Nephron (organoid): ENCODE data around the gene SULT4A1.

Source experiments
- H3K27ac Mint-ChIP-seq, 3 experiments: 2 replicates each; pipeline ENCODE4 v1.8.0; 2020; ENCODE audit warnings: mixed read lengths in 3 of 3, mild to moderate bottlenecking in 2 of 3, moderate library complexity in 1 of 3
- H3K27me3 Mint-ChIP-seq: 2 replicates; pipeline ENCODE4 v1.8.0; 2021; ENCODE audit warnings: low read depth, mild to moderate bottlenecking, moderate library complexity, mixed read lengths
- H3K36me3 Mint-ChIP-seq: 2 replicates; pipeline ENCODE4 v1.8.0; 2020; ENCODE audit warnings: low read depth, mixed read lengths
- H3K4me1 Mint-ChIP-seq: 2 replicates; pipeline ENCODE4 v1.8.0; 2020; ENCODE audit warnings: mixed read lengths
- H3K4me3 Mint-ChIP-seq, 3 experiments: 2 replicates each; pipeline ENCODE4 v1.8.0; 2020; ENCODE audit warnings: mild to moderate bottlenecking in 3 of 3, mixed read lengths in 3 of 3, moderate library complexity in 2 of 3
- H3K9me3 Mint-ChIP-seq: 2 replicates; pipeline ENCODE4 v1.8.0; 2020; ENCODE audit warnings: mixed read lengths
- CTCF ChIP-seq, 3 experiments: fragments of 200-600 bp; sonication (generic); IDR thresholded peaks; one replicate each; pipeline ENCODE4 v1.5.0; 2021; ENCODE audit warnings: antibody characterized with exemption in 3 of 3; ENCODE audit not compliant: unreplicated experiment in 3 of 3

SULT4A1 gene

DNA sequence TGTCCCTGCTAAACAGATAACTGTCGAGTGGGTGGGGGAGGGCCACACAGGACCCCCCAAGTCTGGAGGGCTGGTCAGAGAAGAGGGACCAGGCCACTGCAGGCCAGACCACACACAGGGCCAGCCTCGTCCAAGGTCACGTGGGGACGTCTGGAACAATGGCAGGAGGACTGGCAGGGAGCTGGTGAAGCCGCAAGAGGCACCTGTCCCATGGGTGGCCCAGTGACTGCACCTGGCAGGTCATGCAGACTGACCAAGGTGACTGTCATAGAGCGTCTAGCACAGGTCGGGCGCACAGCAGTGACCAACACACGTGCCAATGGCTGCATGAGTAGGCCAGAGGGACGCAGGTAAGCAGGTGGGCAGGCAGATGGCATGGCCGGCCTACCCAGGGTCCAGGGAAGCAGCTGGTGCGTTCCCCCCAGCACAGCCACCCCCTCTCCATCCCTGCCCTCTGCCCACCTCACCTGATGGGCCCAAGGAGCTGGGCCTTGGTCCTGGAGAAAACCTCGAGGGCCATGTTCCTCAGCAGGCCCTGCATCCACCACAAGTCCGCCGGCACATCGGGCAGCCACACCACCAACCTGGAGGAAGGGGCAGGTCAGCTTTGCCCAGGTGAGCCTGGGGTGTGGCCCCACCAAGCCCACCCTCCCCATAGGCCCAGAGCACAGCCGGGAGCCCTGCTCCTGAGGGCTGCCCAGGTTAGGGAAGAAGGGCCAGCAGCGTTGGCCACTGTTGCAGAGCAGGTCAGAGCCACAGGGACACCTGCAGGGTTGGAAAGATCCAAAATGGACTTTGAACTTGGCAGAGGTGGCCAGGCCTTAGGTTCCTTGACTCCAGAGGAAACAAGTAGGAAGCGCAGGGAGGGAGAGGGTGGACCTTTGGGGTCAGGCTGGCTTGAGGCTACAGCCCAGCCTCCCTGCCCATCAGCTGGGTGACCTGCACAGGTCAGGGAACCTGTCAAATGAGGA, 19.1 kb upstream of the SULT4A1 start:
- no peaks in the 10 kb centered on the region for H3K4me1 Mint-ChIP-seq
- H3K27me3 Mint-ChIP-seq: peaks cover 51% of the 10 kb centered on the region
- H3K4me3 Mint-ChIP-seq: no peak overlapping the region

DNA sequence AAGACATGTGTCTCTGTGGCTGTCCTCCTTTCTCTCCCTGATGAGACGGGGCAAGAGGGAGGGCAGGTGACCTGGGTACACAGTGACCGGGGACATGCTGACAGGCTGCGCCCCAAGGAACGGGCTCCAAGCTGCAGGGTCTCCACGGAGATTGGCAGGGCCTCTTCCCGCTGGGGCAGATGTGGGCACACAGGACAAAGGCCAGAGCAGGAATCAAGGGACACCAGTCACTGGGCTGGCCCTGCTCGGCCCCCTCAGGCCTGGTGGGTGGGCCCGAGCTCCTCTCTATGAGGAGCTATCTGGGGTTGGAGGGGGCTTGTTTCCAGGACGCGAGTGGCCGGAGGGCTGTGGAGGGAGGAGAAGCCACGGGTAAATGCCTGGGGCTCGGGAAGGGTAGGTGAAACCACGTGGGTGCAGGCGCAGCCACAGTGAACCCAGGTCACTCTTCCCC, 18.3 kb upstream of the SULT4A1 start:
- H3K27me3 Mint-ChIP-seq: peaks cover 51% of the 10 kb centered on the region
- no peak overlapping the region for H3K4me3 Mint-ChIP-seq
- no peak for TF ChIP-seq CTCF (IDR thresholded peaks at IDR 0.05; ENCODE audit: unreplicated experiment in 3 of 3)

More for the DNA sequence above, 19.1 kb upstream of the SULT4A1 start:
- TF ChIP-seq CTCF (IDR thresholded peaks at IDR 0.05; ENCODE audit: unreplicated experiment in 3 of 3): no peak
- Mint-ChIP-seq H3K27ac (no peak overlapping the region), H3K36me3 (no peaks in the 10 kb centered on the region), H3K9me3 (peaks cover 3% of the 10 kb centered on the region)

DNA sequence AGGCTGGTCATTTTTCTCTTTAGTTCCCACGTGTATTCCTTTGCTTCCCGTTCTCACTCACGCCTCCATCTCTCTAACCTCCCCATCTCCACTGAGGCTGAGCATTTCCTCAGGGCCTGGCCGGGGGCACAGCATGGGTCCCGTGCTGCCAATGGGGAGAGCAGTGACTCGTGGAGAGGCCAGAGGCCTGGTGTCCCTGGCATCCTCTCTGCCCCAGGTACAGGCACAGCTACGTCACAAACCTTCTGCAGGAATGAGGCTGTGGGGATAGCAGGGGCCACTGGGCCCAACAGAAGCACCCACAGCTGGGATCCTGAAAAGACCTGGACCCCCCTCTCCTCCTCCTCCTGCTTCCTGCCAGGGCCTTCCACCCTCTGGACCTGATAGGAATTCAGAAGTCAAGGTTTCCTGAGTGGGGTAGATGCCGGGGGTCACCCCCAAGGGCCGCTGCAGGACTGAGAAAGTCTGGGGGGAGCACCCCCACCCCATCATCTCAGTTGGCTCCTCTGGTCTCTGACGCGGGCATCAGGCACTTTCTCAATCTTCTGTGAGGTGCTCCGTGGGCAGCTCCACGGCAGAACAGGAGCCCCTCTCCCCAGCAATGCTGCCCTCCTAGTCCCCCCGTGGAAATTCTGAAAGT, 17.7 kb upstream of the SULT4A1 start:
- H3K4me3 Mint-ChIP-seq: no peak overlapping the region
- no peaks in the 10 kb centered on the region for H3K4me1 Mint-ChIP-seq
- H3K9me3 Mint-ChIP-seq: peaks cover 3% of the 10 kb centered on the region
- peaks cover 55% of the 10 kb centered on the region for H3K27me3 Mint-ChIP-seq
- no peak overlapping the region for H3K27ac Mint-ChIP-seq
- no peaks in the 10 kb centered on the region for H3K36me3 Mint-ChIP-seq
- TF ChIP-seq CTCF (IDR thresholded peaks at IDR 0.05; ENCODE audit: unreplicated experiment in 3 of 3): no peak

More for the DNA sequence above, 18.3 kb upstream of the SULT4A1 start:
- no peaks in the 10 kb centered on the region for H3K36me3 Mint-ChIP-seq
- no peak overlapping the region for H3K27ac Mint-ChIP-seq
- no peaks in the 10 kb centered on the region for H3K4me1 Mint-ChIP-seq
- H3K9me3 Mint-ChIP-seq: peaks cover 3% of the 10 kb centered on the region

- Mint-ChIP-seq H3K9me3 (no peaks in the 10 kb centered on the region), H3K4me1 (no peaks in the 10 kb centered on the region), H3K4me3 (no peak overlapping the region), H3K27ac (no peak overlapping the region), H3K27me3 (peaks cover 54% of the 10 kb centered on the region), H3K36me3 (no peaks in the 10 kb centered on the region)
- TF ChIP-seq CTCF (IDR thresholded peaks at IDR 0.05; ENCODE audit: unreplicated experiment in 3 of 3): no peak
Measured at GRCh38 chr22:43878831-43879550, 16.7 kb upstream of the SULT4A1 start.

DNA sequence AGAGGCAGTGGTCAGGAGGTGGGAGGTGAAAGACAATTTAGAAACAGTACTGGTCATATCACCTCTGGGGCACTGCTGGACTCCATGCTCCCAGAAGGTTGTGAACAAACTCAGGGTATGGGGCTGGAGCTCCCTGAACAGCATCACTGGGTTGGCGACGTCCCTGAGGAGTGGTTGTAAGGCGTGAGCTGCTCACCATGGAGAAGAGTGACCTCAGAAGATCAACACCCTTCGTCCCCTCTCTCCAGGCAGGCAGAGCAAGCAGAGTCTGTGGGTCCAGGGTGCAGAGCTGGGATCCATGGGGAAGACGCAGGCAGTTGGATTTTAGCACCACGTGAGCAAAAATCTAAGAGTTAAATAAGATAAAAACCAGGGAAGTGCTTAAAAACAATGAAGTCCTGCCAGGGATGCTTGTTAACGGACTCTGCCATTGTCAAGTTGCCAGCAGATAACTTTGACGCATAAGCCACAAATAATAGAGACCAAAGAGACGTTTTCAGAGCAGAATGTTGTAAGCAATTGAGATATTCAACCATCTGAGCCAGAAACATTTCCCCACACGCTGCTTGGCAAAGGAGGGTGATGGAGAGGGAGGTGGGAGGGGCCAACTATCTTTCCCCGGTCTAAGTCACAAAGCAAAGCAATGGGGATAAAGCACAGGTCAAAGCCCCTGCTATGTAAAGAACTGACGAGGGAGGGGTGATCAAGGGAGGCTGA, 15.9 kb upstream of the SULT4A1 start:
- Mint-ChIP-seq H3K4me1 (no peaks in the 10 kb centered on the region), H3K27me3 (peaks cover 49% of the 10 kb centered on the region), H3K36me3 (no peaks in the 10 kb centered on the region), H3K4me3 (no peak overlapping the region), H3K27ac (no peak overlapping the region), H3K9me3 (no peaks in the 10 kb centered on the region)
- TF ChIP-seq CTCF (IDR thresholded peaks at IDR 0.05; ENCODE audit: unreplicated experiment in 3 of 3): no peak
